Neural crest cell (in vitro differentiated cells): ENCODE data around the gene HCRTR2. TPM values are rescaled to one million over a fixed set of nuclear protein-coding genes. Genes with fewer than 3 reads are reported as not detected.

Source experiments
- DNase-seq: peaks from one replicate; pipeline ENCODE4 v3.0.0; 2021; ENCODE audit warnings: low read depth, mixed read lengths, low spot score
- H3K27ac Mint-ChIP-seq: one replicate; pipeline ENCODE4 v1.8.0; 2021; ENCODE audit warnings: mild to moderate bottlenecking, mixed read lengths; ENCODE audit not compliant: unreplicated experiment
- H3K27me3 Mint-ChIP-seq: 2 replicates; pipeline ENCODE4 v1.8.0; 2021; ENCODE audit warnings: low read depth, mild to moderate bottlenecking, mixed read lengths
- H3K36me3 Mint-ChIP-seq: 2 replicates; pipeline ENCODE4 v1.8.0; 2021; ENCODE audit warnings: low read depth, mild to moderate bottlenecking, mixed read lengths
- H3K4me1 Mint-ChIP-seq: 2 replicates; pipeline ENCODE4 v1.8.0; 2021; ENCODE audit warnings: mixed read lengths
- H3K4me3 Mint-ChIP-seq: one replicate; pipeline ENCODE4 v1.8.0; 2021; ENCODE audit warnings: mild to moderate bottlenecking, mixed read lengths
- H3K9me3 Mint-ChIP-seq: 2 replicates; pipeline ENCODE4 v1.8.0; 2021; ENCODE audit warnings: mixed read lengths
- total RNA-seq: library from RNA; stranded (reverse); gene quantifications from 2 replicates; pipeline ENCODE4 v1.2.1, GENCODE V29; 2021
- TF ChIP-seq, protein P1 (sequence below): fragments of 200-600 bp; sonication (generic); conservative IDR thresholded peaks from 2 replicates; pipeline ENCODE4 v1.5.0; 2021; ENCODE audit warnings: antibody characterized with exemption, mild to moderate bottlenecking

Gene HCRTR2
- total RNA-seq, 1 donor from 2014 or later: not detected

GRCh38 chr6:55198715-55199114, 24.4 kb downstream of the HCRTR2 start:
- TF ChIP-seq, protein P1, sequence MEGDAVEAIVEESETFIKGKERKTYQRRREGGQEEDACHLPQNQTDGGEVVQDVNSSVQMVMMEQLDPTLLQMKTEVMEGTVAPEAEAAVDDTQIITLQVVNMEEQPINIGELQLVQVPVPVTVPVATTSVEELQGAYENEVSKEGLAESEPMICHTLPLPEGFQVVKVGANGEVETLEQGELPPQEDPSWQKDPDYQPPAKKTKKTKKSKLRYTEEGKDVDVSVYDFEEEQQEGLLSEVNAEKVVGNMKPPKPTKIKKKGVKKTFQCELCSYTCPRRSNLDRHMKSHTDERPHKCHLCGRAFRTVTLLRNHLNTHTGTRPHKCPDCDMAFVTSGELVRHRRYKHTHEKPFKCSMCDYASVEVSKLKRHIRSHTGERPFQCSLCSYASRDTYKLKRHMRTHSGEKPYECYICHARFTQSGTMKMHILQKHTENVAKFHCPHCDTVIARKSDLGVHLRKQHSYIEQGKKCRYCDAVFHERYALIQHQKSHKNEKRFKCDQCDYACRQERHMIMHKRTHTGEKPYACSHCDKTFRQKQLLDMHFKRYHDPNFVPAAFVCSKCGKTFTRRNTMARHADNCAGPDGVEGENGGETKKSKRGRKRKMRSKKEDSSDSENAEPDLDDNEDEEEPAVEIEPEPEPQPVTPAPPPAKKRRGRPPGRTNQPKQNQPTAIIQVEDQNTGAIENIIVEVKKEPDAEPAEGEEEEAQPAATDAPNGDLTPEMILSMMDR: no peak
- DNase-seq: no peak
- Mint-ChIP-seq H3K27me3 (no peaks in the 10 kb centered on the region), H3K36me3 (no peaks in the 10 kb centered on the region), H3K27ac (no peak overlapping the region), H3K9me3 (no peaks in the 10 kb centered on the region), H3K4me3 (no peak overlapping the region), H3K4me1 (no peaks in the 10 kb centered on the region)

DNA sequence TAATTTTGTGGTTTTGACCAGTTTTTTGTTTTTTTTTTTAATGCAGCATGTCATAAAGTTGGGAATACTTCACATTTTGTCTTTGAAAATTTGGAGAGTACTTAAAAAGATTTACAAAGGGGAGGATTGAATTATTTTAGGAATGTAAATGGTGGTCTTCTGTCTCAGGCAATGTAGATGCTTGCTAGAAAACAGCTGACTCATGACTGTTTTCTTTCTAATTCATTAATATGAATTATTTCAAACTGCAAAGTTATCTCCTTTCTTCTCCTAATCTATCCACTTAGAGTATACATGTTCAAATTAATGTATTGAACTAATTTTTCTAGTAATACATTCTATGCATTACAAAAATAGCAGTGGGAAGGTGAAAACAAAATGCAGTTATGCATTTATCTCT, 24.9 kb downstream of the HCRTR2 start:
- no peaks in the 10 kb centered on the region for H3K27me3 Mint-ChIP-seq
- no peak for DNase-seq
- no peak overlapping the region for H3K27ac Mint-ChIP-seq
- TF ChIP-seq, protein P1: no peak
- no peaks in the 10 kb centered on the region for H3K4me1 Mint-ChIP-seq
- H3K9me3 Mint-ChIP-seq: no peaks in the 10 kb centered on the region
- no peaks in the 10 kb centered on the region for H3K36me3 Mint-ChIP-seq
- H3K4me3 Mint-ChIP-seq: no peak overlapping the region

DNA sequence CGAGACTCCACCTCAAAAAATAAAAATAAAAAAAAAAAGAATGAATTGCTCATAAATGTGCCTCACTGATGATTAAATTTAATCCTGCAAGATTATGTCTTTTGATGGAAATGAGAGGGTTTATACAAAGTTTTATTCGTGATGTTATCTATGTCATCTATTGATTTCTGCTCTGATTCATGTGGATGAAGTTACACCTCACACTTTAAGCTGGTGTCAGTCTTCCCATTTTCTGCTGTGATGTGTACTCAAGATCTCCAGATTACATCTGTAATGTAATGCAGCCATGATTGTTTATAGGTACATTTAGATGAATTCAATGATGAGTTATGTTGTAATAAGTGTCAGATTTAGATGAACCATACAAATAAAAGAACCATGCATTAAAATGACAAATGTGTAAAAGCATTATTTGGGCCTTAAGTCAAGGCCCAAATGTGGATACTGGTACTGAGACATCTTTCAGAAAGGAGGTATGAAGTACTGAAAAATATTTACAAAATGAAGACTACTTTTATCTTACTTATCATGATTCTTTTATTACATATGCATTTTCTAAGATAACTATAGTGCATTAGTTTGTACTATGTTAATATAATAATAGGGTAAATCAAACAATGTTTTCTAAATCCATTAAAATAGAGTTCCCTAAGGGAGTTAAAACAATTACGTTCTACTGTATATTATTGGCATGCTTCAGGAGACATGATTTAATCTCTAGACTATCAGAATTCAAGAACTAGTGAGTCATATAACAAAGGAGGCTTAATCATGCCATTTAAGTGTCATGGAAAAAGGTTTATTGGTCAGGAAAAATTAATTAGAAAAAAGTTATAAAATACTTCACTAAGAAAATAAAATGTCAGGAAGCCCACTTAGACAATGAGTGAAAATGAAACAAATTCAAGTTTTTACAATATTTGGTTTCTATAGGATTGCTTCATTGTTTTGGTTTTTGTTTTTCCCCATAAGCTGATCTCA, 34.5 kb downstream of the HCRTR2 start:
- no peaks in the 10 kb centered on the region for H3K27me3 Mint-ChIP-seq
- H3K27ac Mint-ChIP-seq: no peak overlapping the region
- peaks cover 9% of the 10 kb centered on the region for H3K4me1 Mint-ChIP-seq
- TF ChIP-seq, protein P1: no peak
- DNase-seq: no peak
- H3K36me3 Mint-ChIP-seq: no peaks in the 10 kb centered on the region
- no peak overlapping the region for H3K4me3 Mint-ChIP-seq
- peaks cover 2% of the 10 kb centered on the region for H3K9me3 Mint-ChIP-seq

GRCh38 chr6:55210952-55211351, 36.6 kb downstream of the HCRTR2 start:
- Mint-ChIP-seq H3K36me3 (no peaks in the 10 kb centered on the region), H3K27ac (no peak overlapping the region), H3K4me1 (peaks cover 9% of the 10 kb centered on the region), H3K27me3 (no peaks in the 10 kb centered on the region), H3K4me3 (no peak overlapping the region), H3K9me3 (peaks cover 2% of the 10 kb centered on the region)
- no peak for DNase-seq
- TF ChIP-seq, protein P1: no peak

GRCh38 chr6:55212156-55212555, 37.8 kb downstream of the HCRTR2 start:
- H3K36me3 Mint-ChIP-seq: peaks cover 2% of the 10 kb centered on the region
- H3K27ac Mint-ChIP-seq: no peak overlapping the region
- TF ChIP-seq, protein P1: no peak
- H3K4me3 Mint-ChIP-seq: no peak overlapping the region
- H3K27me3 Mint-ChIP-seq: no peaks in the 10 kb centered on the region
- H3K4me1 Mint-ChIP-seq: peaks cover 9% of the 10 kb centered on the region
- H3K9me3 Mint-ChIP-seq: peaks cover 2% of the 10 kb centered on the region
- no peak for DNase-seq
